ENCODE results near the gene NEUROG3.

The NEUROG3 gene

GRCh38 chr10:69573056-69573806 lies at the start of gene NEUROG3:
Gene NEUROG3, minus strand, starts transcription at chr10:69573422. Its CDS starts 379 bp downstream, at chr10:69573043.
- DNase-seq, result no peak

- DNase-seq, result no peak
These were observed 47.4 kb upstream of the NEUROG3 start for GRCh38 chr10:69620625-69621024.

- DNase-seq, result no peak
These were observed 46.4 kb upstream of the NEUROG3 start for GRCh38 chr10:69619626-69620025.

GRCh38 chr10:69618746-69619145 lies 45.5 kb upstream of the NEUROG3 start:
- no peak for DNase-seq

- no peak for DNase-seq
These were observed 43.1 kb upstream of the NEUROG3 start for GRCh38 chr10:69616358-69616757.

DNA sequence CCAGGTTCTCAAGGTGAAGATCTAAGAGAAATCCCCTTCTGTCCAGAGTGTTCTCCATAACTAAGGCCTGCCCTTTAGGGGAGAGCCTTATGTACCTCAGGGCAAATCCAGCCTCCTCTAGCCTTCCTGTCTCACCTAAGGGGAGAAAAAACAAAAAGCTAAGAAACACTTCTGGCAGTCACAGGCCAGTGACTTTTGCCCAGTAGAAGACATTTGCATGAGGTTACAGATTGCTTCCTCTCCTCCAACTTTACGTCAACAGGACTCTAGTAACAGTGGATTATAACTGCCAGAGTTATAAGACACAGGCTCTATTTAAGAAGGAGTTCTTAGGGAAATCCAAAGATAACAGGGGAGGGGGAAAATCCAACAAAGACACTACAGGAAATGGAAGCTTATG lies 40.9 kb upstream of the NEUROG3 start:
- DNase-seq, result no peak

- DNase-seq, result no peak
These were observed 39.5 kb upstream of the NEUROG3 start for GRCh38 chr10:69612760-69613159.

DNA sequence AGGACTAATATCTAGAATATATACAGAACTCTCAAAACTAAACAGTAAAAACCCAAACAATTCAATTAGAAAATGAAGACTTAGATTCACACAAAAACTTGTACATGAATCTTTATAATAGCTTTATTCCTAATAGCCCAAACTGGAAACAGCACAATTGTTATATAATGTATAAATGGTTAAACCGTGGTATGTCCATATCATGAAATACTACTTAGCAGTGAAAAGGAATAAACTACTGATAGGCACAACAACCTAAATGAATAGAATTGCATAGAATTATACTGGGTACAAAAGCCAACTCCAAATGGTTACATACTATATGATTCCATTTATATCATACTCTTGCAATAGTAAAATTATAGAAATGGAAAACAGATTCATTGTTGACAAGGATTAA lies 35.9 kb upstream of the NEUROG3 start:
- DNase-seq, result no peak

GRCh38 chr10:69600761-69601330 lies 27.6 kb upstream of the NEUROG3 start:
- DNase-seq, result no peak

DNA sequence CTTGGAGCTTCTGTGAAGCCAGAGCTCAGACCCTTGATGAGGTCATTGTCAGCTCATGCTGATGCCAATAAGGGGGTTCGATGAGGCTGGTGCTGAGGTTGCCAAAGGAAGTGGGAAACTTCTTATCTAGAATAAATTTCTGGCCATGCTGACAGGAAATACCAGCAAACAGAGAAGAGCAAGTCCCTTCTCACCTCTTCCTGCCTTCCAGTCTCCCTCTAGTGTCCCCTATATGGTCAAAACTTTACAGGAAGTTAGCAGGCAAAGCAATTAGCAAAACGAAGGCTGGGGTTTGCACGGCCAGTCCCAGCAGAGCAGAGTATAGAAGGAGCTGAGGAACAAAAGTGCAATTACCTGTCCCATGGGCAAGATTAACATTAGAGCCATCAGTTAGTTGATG lies 15.1 kb upstream of the NEUROG3 start:
- no peak for DNase-seq

GRCh38 chr10:69584624-69585023 lies 11.4 kb upstream of the NEUROG3 start:
- no peak for DNase-seq

DNA sequence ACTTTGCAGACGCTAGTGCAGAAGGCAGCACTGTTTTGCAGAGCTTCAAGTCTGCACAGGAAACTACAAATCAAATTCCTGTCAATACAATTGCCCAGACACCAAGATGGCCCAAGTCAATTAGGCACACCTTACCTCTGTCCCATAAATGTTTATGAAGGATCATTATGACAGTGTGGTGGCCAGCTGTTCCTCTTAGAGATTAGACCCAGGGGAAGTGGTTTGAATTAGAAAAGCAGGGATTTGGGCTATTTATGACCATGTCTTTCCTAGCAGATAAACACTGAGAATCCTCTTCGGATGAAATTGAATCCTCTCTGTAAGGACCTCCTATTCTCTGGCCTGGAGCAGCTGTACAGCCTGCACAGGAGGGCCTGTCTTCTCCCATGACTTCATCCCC lies 9.9 kb upstream of the NEUROG3 start:
- no peak for DNase-seq

- no peak for DNase-seq
These were observed 7.2 kb upstream of the NEUROG3 start for GRCh38 chr10:69580435-69580834.

- DNase-seq, result no peak
These were observed 6.3 kb upstream of the NEUROG3 start for GRCh38 chr10:69579464-69580060.

- no peak for DNase-seq
These were observed 5.3 kb upstream of the NEUROG3 start for GRCh38 chr10:69578508-69578991.

- DNase-seq, result no peak
These were observed 4.3 kb upstream of the NEUROG3 start for GRCh38 chr10:69577268-69578232.

- no peak for DNase-seq
These were observed 3.3 kb upstream of the NEUROG3 start for GRCh38 chr10:69576334-69577011.

DNA sequence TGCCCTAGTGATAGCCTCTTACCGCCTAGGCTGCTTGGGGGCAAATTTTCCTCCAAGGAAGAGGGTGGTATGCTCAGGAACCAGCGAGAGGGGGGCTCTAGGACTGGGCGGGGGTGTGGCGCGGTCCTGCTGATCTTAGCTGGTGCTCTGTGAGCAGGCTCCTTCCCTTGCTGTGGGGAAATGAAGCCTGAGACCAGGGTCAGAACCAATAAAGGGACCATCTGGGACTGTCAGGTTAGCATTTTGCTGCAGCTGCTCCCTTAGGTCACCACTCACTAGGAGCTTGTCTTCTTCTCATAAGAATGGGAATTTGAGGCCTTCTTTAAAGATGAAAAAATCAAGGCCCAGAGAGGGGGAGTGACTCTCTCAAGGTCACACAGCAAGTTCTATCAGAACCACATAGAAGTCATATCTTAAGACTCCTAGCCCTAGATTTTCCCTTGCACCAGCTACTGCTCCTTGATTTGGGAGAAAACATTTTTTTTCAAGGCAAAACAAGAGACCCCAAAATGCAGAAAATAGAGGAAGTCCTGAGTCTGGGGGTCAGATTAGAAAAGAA lies 2.0 kb upstream of the NEUROG3 start:
- DNase-seq, result no peak

GRCh38 chr10:69574571-69574978 lies 1.4 kb upstream of the NEUROG3 start:
- no peak for DNase-seq

DNA sequence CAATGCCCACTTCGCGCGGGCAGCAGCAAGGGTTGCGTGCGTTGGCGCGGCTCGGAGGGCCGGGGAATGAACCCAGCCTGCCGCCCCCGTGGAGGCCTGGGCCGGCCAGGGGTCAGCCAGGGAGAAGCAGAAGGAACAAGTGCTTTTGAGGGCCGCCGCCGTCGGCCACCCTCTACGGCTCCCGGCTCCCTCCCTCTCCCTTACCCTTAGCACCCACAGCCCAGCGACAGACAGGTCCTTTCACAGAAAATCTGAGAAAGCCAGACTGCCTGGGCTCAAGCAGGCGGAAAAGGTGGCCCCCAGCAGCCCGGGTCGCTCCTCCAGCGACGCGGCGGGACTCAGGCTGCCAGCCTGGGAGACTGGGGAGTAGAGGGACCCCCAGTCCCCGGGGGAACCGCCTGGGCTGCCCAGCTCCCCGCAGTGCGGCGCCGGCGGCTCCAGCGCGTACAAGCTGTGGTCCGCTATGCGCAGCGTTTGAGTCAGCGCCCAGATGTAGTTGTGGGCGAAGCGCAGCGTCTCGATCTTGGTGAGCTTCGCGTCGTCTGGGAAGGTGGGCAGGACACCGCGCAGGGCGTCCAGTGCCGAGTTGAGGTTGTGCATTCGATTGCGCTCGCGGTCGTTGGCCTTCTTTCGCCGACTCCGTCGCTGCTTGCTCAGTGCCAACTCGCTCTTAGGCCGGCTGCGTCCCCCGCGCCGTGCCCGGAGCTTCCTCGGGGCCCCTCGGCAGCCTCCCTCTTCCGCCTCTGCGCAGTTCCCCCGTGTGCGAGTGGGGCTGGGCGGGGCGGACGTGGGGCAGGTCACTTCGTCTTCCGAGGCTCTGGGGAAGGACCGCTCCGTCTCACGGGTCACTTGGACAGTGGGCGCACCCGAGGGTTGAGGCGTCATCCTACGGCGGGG lies 815 bp downstream of the NEUROG3 start:
- DNase-seq, result no peak

GRCh38 chr10:69571618-69572158 lies 1.5 kb downstream of the NEUROG3 start:
- DNase-seq, result no peak

All from activated CD4-positive, CD25-positive, alpha-beta regulatory T cell (primary cell).